T-helper 2 cell treated with Interferon-gamma antibody and Interleukin-4, amounts not matched to agents 5 μg/mL and 100 μg/mL, for 36 hours (primary cell): ENCODE measurements around the gene PERP.
"Not testable (repeated sequence)": the region's sequence is repeated elsewhere in the genome, so short reads cannot be mapped to it uniquely, and the experiment has no call there.

Source experiments
- DNase-seq: peaks from one replicate; pipeline ENCODE4 v3.0.0; 2021; ENCODE audit warnings: low spot score
- H3K27ac Mint-ChIP-seq: one replicate; pipeline ENCODE4 v1.8.0; 2021; ENCODE audit warnings: mild to moderate bottlenecking, mixed read lengths
- H3K27me3 Mint-ChIP-seq: one replicate; pipeline ENCODE4 v1.8.0; 2021; ENCODE audit warnings: low read depth, mixed read lengths
- H3K36me3 Mint-ChIP-seq: one replicate; pipeline ENCODE4 v1.8.0; 2021; ENCODE audit warnings: low read depth, mixed read lengths
- H3K4me1 Mint-ChIP-seq: one replicate; pipeline ENCODE4 v1.8.0; 2021; ENCODE audit warnings: low read depth, mixed read lengths
- H3K4me3 Mint-ChIP-seq: one replicate; pipeline ENCODE4 v1.8.0; 2022; ENCODE audit warnings: mild to moderate bottlenecking, moderate library complexity, mixed read lengths
- H3K9me3 Mint-ChIP-seq: one replicate; pipeline ENCODE4 v1.8.0; 2021; ENCODE audit warnings: mixed read lengths

The PERP gene

GRCh38 chr6:138107078-138107751 lies at the start of gene PERP:
PERP (minus strand) TSS chr6:138107419; CDS start chr6:138107340, 79 bp downstream.
- no peaks in the 10 kb centered on the region for H3K9me3 Mint-ChIP-seq
- peak within 1 kb of the TSS; percentile 89 for H3K27ac Mint-ChIP-seq
- DNase-seq = peak; percentile 76
- no peaks in the 10 kb centered on the region for H3K36me3 Mint-ChIP-seq
- peaks cover 24% of the 10 kb centered on the region for H3K4me1 Mint-ChIP-seq
- H3K27me3 Mint-ChIP-seq = peaks cover 45% of the 10 kb centered on the region
- H3K4me3 Mint-ChIP-seq = peak within 1 kb of the TSS; percentile 90

DNA sequence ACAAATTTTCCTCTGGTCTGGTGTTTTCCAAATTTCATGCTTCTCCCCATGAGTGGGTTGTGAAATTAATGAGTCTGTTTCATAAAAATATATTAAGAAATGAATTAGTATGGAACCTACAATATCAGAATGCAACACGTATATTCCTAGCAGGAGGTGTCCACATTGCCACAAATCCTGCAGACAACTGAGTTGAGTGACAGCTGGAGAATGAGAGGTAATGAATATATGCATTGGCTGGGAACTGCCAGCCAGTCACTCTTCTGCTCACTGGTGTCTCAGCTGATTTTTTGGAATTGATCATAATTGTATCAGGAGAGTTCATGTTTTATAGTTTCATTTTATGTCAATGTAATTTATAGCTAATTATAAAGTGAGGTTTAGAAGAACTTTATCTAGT lies 48.2 kb upstream of the PERP start:
- Mint-ChIP-seq H3K36me3 (no peaks in the 10 kb centered on the region), H3K4me1 (no peaks in the 10 kb centered on the region), H3K4me3 (no peak overlapping the region), H3K27me3 (peaks cover 49% of the 10 kb centered on the region), H3K9me3 (peaks cover 7% of the 10 kb centered on the region), H3K27ac (no peak overlapping the region)
- DNase-seq = no peak

- H3K27me3 Mint-ChIP-seq = peaks cover 23% of the 10 kb centered on the region
- no peaks in the 10 kb centered on the region for H3K4me1 Mint-ChIP-seq
- H3K9me3 Mint-ChIP-seq = no peaks in the 10 kb centered on the region
- H3K27ac Mint-ChIP-seq = no peak overlapping the region
- DNase-seq = no peak
- H3K4me3 Mint-ChIP-seq = no peak overlapping the region
- no peaks in the 10 kb centered on the region for H3K36me3 Mint-ChIP-seq
Measured at GRCh38 chr6:138146544-138146943, 39.3 kb upstream of the PERP start.

DNA sequence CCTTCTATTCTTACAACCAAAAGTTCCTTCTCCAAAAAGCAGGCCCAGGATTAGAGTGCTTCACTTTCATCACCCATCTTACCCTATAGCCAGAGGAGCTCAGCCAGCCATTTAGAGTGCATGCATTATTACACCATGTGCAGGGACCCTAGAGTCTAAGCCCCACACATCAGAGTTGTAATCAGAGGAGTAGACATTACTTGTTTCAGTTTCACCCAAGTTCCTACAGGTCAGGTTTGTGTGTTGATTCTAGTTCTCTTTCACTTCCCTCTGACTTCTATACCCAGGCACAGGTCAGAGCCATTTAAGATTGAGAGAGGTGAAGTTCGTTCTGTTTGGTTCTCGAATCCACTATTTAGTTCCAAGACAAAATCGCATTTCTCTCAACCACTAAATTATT lies 38.2 kb upstream of the PERP start:
- Mint-ChIP-seq H3K4me3 (no peak overlapping the region), H3K4me1 (no peaks in the 10 kb centered on the region)

DNA sequence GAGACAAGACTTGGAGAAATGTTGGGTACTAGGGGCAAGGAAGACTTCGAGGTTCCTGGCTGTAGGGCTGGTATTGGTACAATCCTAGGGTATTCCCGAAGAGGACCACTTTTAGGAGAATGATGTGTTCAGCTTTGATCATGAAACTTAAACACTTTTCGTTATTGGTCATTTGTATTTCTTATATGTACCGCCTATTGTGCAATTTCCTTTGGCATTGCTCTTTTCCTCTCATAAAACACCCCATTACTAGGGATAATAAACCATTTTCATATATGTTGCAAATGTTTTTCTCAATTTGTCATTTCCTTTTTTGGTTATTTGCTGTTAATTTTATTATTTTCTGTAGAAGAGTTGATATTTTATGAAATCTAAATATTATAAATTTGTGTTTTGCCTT lies 35.6 kb upstream of the PERP start:
- H3K4me1 Mint-ChIP-seq = no peaks in the 10 kb centered on the region
- H3K36me3 Mint-ChIP-seq = no peaks in the 10 kb centered on the region
- H3K27me3 Mint-ChIP-seq = peaks cover 30% of the 10 kb centered on the region
- H3K27ac Mint-ChIP-seq = no peak overlapping the region
- no peak for DNase-seq
- no peak overlapping the region for H3K4me3 Mint-ChIP-seq
- H3K9me3 Mint-ChIP-seq = no peaks in the 10 kb centered on the region

More for the DNA sequence above, 38.2 kb upstream of the PERP start:
- DNase-seq = no peak
- Mint-ChIP-seq H3K27ac (no peak overlapping the region), H3K9me3 (no peaks in the 10 kb centered on the region), H3K27me3 (peaks cover 24% of the 10 kb centered on the region), H3K36me3 (no peaks in the 10 kb centered on the region)

GRCh38 chr6:138129190-138129589 lies 22.0 kb upstream of the PERP start:
- no peaks in the 10 kb centered on the region for H3K36me3 Mint-ChIP-seq
- DNase-seq = no peak
- no peak overlapping the region for H3K27ac Mint-ChIP-seq
- H3K27me3 Mint-ChIP-seq = peaks cover 22% of the 10 kb centered on the region
- no peaks in the 10 kb centered on the region for H3K4me1 Mint-ChIP-seq
- no peak overlapping the region for H3K4me3 Mint-ChIP-seq
- peaks cover 2% of the 10 kb centered on the region for H3K9me3 Mint-ChIP-seq

GRCh38 chr6:138128096-138128495 lies 20.9 kb upstream of the PERP start:
- Mint-ChIP-seq H3K9me3 (peaks cover 5% of the 10 kb centered on the region), H3K36me3 (no peaks in the 10 kb centered on the region), H3K4me3 (no peak overlapping the region), H3K27me3 (peaks cover 18% of the 10 kb centered on the region), H3K4me1 (no peaks in the 10 kb centered on the region), H3K27ac (no peak overlapping the region)
- DNase-seq = no peak

DNA sequence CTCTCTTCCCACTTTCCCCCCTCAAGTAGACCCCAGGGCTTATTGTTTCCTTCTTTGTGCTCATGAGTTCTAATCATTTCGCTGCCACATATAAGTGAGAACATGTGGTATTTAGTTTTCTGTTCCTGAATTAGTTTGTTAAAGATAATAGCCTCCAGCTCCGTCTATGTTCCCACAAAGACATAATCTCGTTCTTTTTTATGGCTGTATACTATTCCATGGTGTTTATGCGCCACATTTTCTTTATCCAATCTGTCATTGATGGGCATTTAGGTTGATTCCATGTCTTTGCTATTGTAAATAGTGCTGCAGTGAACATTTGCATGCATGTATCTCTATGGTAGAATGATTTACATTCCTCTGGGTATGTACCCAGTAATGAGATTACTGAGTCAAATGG lies 16.9 kb upstream of the PERP start:
- peaks cover 5% of the 10 kb centered on the region for H3K9me3 Mint-ChIP-seq
- no peaks in the 10 kb centered on the region for H3K36me3 Mint-ChIP-seq
- H3K27me3 Mint-ChIP-seq = peaks cover 31% of the 10 kb centered on the region
- no peak overlapping the region for H3K27ac Mint-ChIP-seq
- no peaks in the 10 kb centered on the region for H3K4me1 Mint-ChIP-seq
- DNase-seq = no peak
- no peak overlapping the region for H3K4me3 Mint-ChIP-seq

DNA sequence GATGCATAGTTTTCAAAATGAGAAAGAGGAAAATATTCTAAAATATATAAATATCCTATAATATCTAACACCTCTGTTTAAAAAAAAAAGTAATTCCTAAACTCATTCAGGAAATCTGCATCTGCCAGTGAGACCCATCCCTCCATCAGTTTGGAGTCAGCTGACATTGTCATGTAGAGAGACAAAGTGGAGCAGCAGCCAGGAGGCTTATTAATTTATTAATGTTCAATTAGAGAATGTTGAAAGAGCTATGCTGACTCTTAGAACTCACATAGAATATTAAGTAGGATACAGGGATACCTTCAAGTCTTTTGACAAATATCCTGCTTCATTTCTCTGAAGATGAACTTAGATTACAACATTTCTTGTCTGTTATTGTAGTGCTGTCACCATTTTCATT lies 12.8 kb upstream of the PERP start:
- Mint-ChIP-seq H3K4me3 (no peak overlapping the region), H3K27ac (no peak overlapping the region), H3K36me3 (no peaks in the 10 kb centered on the region), H3K9me3 (peaks cover 5% of the 10 kb centered on the region), H3K4me1 (peaks cover 7% of the 10 kb centered on the region), H3K27me3 (peaks cover 39% of the 10 kb centered on the region)
- DNase-seq = no peak

- not testable (repeated sequence) for H3K27ac Mint-ChIP-seq, H3K4me3 Mint-ChIP-seq, H3K4me1 Mint-ChIP-seq, H3K36me3 Mint-ChIP-seq, H3K9me3 Mint-ChIP-seq, DNase-seq
- peaks cover 47% of the 10 kb centered on the region for H3K27me3 Mint-ChIP-seq
Measured at GRCh38 chr6:138119229-138119628, 12.0 kb upstream of the PERP start.

DNA sequence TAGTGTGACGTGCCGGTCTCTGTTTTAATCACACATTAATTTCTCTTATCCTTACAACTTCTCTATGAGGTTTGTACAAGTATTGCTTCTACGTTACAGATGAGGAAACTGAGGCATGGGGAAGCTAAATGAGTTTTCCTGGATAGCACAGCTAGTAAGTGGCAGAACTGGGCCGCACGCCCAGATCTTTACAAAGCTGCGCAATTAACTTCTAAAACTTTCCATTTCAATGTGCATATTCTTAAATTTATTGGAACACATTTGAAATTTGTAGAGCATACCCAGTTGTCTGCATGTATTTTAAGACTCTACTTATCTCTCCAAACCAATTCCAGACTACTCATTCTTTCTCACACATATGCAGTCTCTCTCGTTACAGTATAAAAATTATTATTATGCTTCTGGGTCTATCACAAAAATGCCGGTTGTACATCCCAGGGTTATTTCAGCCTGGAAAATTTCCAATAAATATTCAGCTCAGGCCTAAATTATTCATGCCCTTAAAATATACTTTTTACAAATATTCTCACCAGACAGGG lies 10.2 kb upstream of the PERP start:
- no peak overlapping the region for H3K4me3 Mint-ChIP-seq
- H3K4me1 Mint-ChIP-seq = peaks cover 7% of the 10 kb centered on the region
- no peaks in the 10 kb centered on the region for H3K9me3 Mint-ChIP-seq
- peaks cover 58% of the 10 kb centered on the region for H3K27me3 Mint-ChIP-seq
- no peak overlapping the region for H3K27ac Mint-ChIP-seq
- H3K36me3 Mint-ChIP-seq = no peaks in the 10 kb centered on the region
- no peak for DNase-seq

- no peaks in the 10 kb centered on the region for H3K36me3 Mint-ChIP-seq
- H3K27me3 Mint-ChIP-seq = peaks cover 55% of the 10 kb centered on the region
- no peaks in the 10 kb centered on the region for H3K9me3 Mint-ChIP-seq
- H3K27ac Mint-ChIP-seq = no peak overlapping the region
- no peak for DNase-seq
- peaks cover 7% of the 10 kb centered on the region for H3K4me1 Mint-ChIP-seq
- no peak overlapping the region for H3K4me3 Mint-ChIP-seq
Measured at GRCh38 chr6:138116661-138116999, 9.4 kb upstream of the PERP start.

- Mint-ChIP-seq H3K27ac (no peak overlapping the region), H3K4me3 (no peak overlapping the region), H3K4me1 (peaks cover 7% of the 10 kb centered on the region), H3K36me3 (no peaks in the 10 kb centered on the region), H3K9me3 (no peaks in the 10 kb centered on the region), H3K27me3 (peaks cover 56% of the 10 kb centered on the region)
- no peak for DNase-seq
Measured at GRCh38 chr6:138115877-138116660, 8.8 kb upstream of the PERP start.

DNA sequence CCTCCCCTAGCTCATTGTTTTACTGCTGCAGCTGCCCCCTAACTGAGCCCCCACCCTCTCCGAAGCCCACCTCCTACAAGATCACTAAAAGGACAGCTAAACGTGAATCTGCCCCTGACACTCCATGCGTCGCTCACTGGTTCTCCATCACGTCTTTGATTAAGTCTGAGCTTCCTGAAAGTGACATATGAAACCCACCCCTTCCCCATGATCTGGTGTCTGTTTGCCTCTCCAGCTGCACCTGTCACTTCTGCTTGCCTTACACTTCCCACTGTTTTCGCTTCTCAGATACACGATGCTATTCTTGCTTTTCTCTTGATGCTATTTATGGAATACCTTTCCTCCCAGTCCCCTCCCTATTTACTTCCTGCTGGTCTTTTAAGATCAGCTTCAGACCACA lies 8.0 kb upstream of the PERP start:
- no peak overlapping the region for H3K27ac Mint-ChIP-seq
- no peaks in the 10 kb centered on the region for H3K36me3 Mint-ChIP-seq
- no peaks in the 10 kb centered on the region for H3K9me3 Mint-ChIP-seq
- peaks cover 7% of the 10 kb centered on the region for H3K4me1 Mint-ChIP-seq
- H3K4me3 Mint-ChIP-seq = no peak overlapping the region
- peaks cover 58% of the 10 kb centered on the region for H3K27me3 Mint-ChIP-seq
- DNase-seq = no peak
